Tibial artery (tissue), 4 donors: Measurements from ENCODE around the gene ARHGAP15.

ENCODE experiments used
- DNase-seq, 2 donors: peaks; one replicate each; pipeline ENCODE4 v3.0.0-alpha.2; 2019
- H3K27ac ChIP-seq, 2 donors: fragments of 200-600 bp; sonication (generic) in 1 of 2; 1 replicate in 1 of 2; 2 replicates in 1 of 2; pipeline ENCODE4 v1.5.1; 2018 to 2019; ENCODE audit warnings: mild to moderate bottlenecking in 1 of 2
- H3K27me3 ChIP-seq, 2 donors: fragments of 200-600 bp; sonication (generic) in 1 of 2; one replicate each; pipeline versions ENCODE4 v1.5.1 to v1.6.0; 2016 to 2019
- H3K36me3 ChIP-seq, 3 donors: fragments of 200-600 bp; sonication (generic) in 2 of 3; one replicate each; pipeline ENCODE4 v1.5.1; 2016 to 2019; ENCODE audit warnings: mild to moderate bottlenecking in 2 of 3
- H3K4me1 ChIP-seq, 4 donors: fragments of 200-600 bp; sonication (generic) in 2 of 4; 1 replicate in 3 of 4; 2 replicates in 1 of 4; pipeline ENCODE4 v1.5.1; 2016 to 2019
- H3K4me3 ChIP-seq, 2 donors: fragments of 200-600 bp; sonication (generic) in 1 of 2; 1 replicate in 1 of 2; 2 replicates in 1 of 2; pipeline ENCODE4 v1.5.1; 2018 to 2019; ENCODE audit warnings: mild to moderate bottlenecking in 2 of 2
- H3K9me3 ChIP-seq, 3 donors: fragments of 200-600 bp; sonication (generic) in 1 of 3; one replicate each; pipeline ENCODE4 v1.5.1; 2016 to 2019
- CTCF ChIP-seq, 2 experiments: fragments of 200-600 bp in 1 of 2; fragments of 450-650 bp in 1 of 2; IDR thresholded peaks; one replicate each; pipeline ENCODE4 v1.5.1; 2017 to 2019; ENCODE audit warnings: antibody characterized with exemption in 2 of 2, mild to moderate bottlenecking in 1 of 2, moderate library complexity in 1 of 2
- intact Hi-C: fragments of 100-400 bp; cut with DNase I; formaldehyde crosslinking; loops from one replicate; pipeline ENCODE4 v1.15.0; 2023; ENCODE audit warnings: low total_unique reads

ARHGAP15 gene

GRCh38 chr2:143176606-143177005 lies 47.4 kb downstream of the ARHGAP15 start:
- Histone ChIP-seq H3K27me3 (no peaks in the 10 kb centered on the region), H3K4me3 (no peak overlapping the region), H3K4me1 (no peaks in the 10 kb centered on the region), H3K36me3 (no peaks in the 10 kb centered on the region), H3K27ac (no peak overlapping the region), H3K9me3 (peaks cover 0 to 4% (median 0%) of the 10 kb centered on the region in 3 donors)
- intact Hi-C loops: no loop called here
- no peak for TF ChIP-seq CTCF (IDR thresholded peaks at IDR 0.05)
- no peak for DNase-seq

GRCh38 chr2:143177096-143177786 lies 48.0 kb downstream of the ARHGAP15 start:
- TF ChIP-seq CTCF (IDR thresholded peaks at IDR 0.05): no peak
- no peaks in the 10 kb centered on the region for H3K36me3 ChIP-seq
- no peaks in the 10 kb centered on the region for H3K4me1 ChIP-seq
- intact Hi-C loops: no loop called here
- H3K27ac ChIP-seq: no peak overlapping the region
- H3K4me3 ChIP-seq: no peak overlapping the region
- peaks cover 0 to 4% (median 0%) of the 10 kb centered on the region in 3 donors for H3K9me3 ChIP-seq
- DNase-seq: no peak
- no peaks in the 10 kb centered on the region for H3K27me3 ChIP-seq

- Histone ChIP-seq H3K36me3 (no peaks in the 10 kb centered on the region), H3K27ac (no peak overlapping the region), H3K27me3 (no peaks in the 10 kb centered on the region), H3K9me3 (peaks cover 0 to 4% (median 0%) of the 10 kb centered on the region in 3 donors), H3K4me1 (no peaks in the 10 kb centered on the region), H3K4me3 (no peak overlapping the region)
- DNase-seq: no peak
- intact Hi-C loops: no loop called here
- TF ChIP-seq CTCF (IDR thresholded peaks at IDR 0.05): no peak
These were observed 52.3 kb downstream of the ARHGAP15 start for GRCh38 chr2:143181494-143181893.

- Histone ChIP-seq H3K27me3 (no peaks in the 10 kb centered on the region), H3K9me3 (peaks cover 0 to 4% (median 0%) of the 10 kb centered on the region in 3 donors), H3K36me3 (no peaks in the 10 kb centered on the region), H3K4me3 (no peak overlapping the region), H3K4me1 (no peaks in the 10 kb centered on the region), H3K27ac (no peak overlapping the region)
- intact Hi-C loops: no loop called here
- no peak for DNase-seq
- TF ChIP-seq CTCF (IDR thresholded peaks at IDR 0.05): no peak
These were observed 53.4 kb downstream of the ARHGAP15 start for GRCh38 chr2:143182649-143183048.

- H3K36me3 ChIP-seq: no peaks in the 10 kb centered on the region
- H3K4me3 ChIP-seq: no peak overlapping the region
- no peaks in the 10 kb centered on the region for H3K4me1 ChIP-seq
- H3K27me3 ChIP-seq: no peaks in the 10 kb centered on the region
- H3K27ac ChIP-seq: no peak overlapping the region
- DNase-seq: no peak
- TF ChIP-seq CTCF (IDR thresholded peaks at IDR 0.05): no peak
- peaks cover 0 to 4% (median 0%) of the 10 kb centered on the region in 3 donors for H3K9me3 ChIP-seq
- intact Hi-C loops: no loop called here
These were observed 54.7 kb downstream of the ARHGAP15 start for GRCh38 chr2:143183804-143184463.
